Neural progenitor cell (in vitro differentiated cells): ENCODE measurements around the gene DRG1. TPM values are rescaled to one million over a fixed set of nuclear protein-coding genes. Genes with fewer than 3 reads are reported as not detected.
A peak's percentile ranks its signal among the peaks of the same experiment; 100 is the strongest.

ENCODE experiments used
- DNase-seq: peaks from one replicate; pipeline ENCODE4 v3.0.0-alpha.2; 2016; ENCODE audit warnings: low spot score
- H2AFZ ChIP-seq: fragments of 200-600 bp; sonication (generic); replicated peaks from 2 replicates; pipeline ENCODE4 v1.6.1; 2016; ENCODE audit warnings: antibody characterized with exemption
- H3F3A ChIP-seq: fragments of 200-600 bp; sonication (generic); 2 replicates; pipeline ENCODE4 v1.6.1; 2016; ENCODE audit warnings: antibody characterized with exemption, low read depth
- H3K27ac ChIP-seq: fragments of 200-600 bp; sonication (generic); 2 replicates; pipeline ENCODE4 v1.5.1; 2016; ENCODE audit warnings: mild to moderate bottlenecking
- H3K27me3 ChIP-seq: fragments of 200-600 bp; sonication (generic); 2 replicates; pipeline ENCODE4 v1.6.1; 2016; ENCODE audit warnings: mild to moderate bottlenecking, moderate library complexity
- H3K36me3 ChIP-seq: fragments of 200-600 bp; sonication (generic); 2 replicates; pipeline ENCODE4 v1.5.1; 2016
- H3K4me1 ChIP-seq: fragments of 200-600 bp; sonication (generic); 2 replicates; pipeline ENCODE4 v1.6.1; 2016; ENCODE audit warnings: mixed run types
- H3K4me2 ChIP-seq: fragments of 200-600 bp; sonication (generic); 2 replicates; pipeline ENCODE4 v1.6.1; 2016
- H3K4me3 ChIP-seq: fragments of 200-600 bp; sonication (generic); 2 replicates; pipeline ENCODE4 v1.5.1; 2016
- H3K79me2 ChIP-seq: fragments of 200-600 bp; sonication (generic); 2 replicates; pipeline ENCODE4 v1.6.1; 2016; ENCODE audit warnings: low read depth
- H3K9ac ChIP-seq: fragments of 200-600 bp; sonication (generic); 2 replicates; pipeline ENCODE4 v1.6.1; 2016
- H3K9me3 ChIP-seq: fragments of 200-600 bp; sonication (generic); 2 replicates; pipeline ENCODE4 v1.5.1; 2016; ENCODE audit warnings: low read depth
- H4K20me1 ChIP-seq: fragments of 200-600 bp; sonication (generic); 2 replicates; pipeline ENCODE4 v1.6.1; 2016; ENCODE audit warnings: low read depth
- H3K27ac Mint-ChIP-seq: 3 replicates; pipeline ENCODE4 v1.8.0; 2021; ENCODE audit warnings: mixed read lengths
- H3K27me3 Mint-ChIP-seq: 2 replicates; pipeline ENCODE4 v1.8.0; 2022; ENCODE audit warnings: low read depth, mild to moderate bottlenecking, inconsistent platforms, moderate library complexity, mixed read lengths; ENCODE audit not compliant: insufficient read depth
- H3K36me3 Mint-ChIP-seq: 3 replicates; pipeline ENCODE4 v1.8.0; 2021; ENCODE audit warnings: mixed read lengths
- H3K4me1 Mint-ChIP-seq: 3 replicates; pipeline ENCODE4 v1.8.0; 2021; ENCODE audit warnings: mixed read lengths
- H3K4me3 Mint-ChIP-seq: 3 replicates; pipeline ENCODE4 v1.8.0; 2021; ENCODE audit warnings: mild to moderate bottlenecking, moderate library complexity, mixed read lengths
- H3K9me3 Mint-ChIP-seq: 3 replicates; pipeline ENCODE4 v1.8.0; 2020; ENCODE audit warnings: mixed read lengths
- CTCF ChIP-seq: fragments of 200-600 bp; sonication (generic); IDR thresholded peaks from 2 replicates; pipeline ENCODE4 v1.5.1; 2017; ENCODE audit warnings: antibody characterized with exemption, mild to moderate bottlenecking
- EZH2 ChIP-seq: fragments of 200-600 bp; sonication (generic); IDR thresholded peaks from 2 replicates; pipeline ENCODE4 v1.6.1; 2017; ENCODE audit warnings: antibody characterized with exemption, mild to moderate bottlenecking, moderate library complexity
- EZH2phosphoT487 ChIP-seq: fragments of 200-600 bp; sonication (generic); IDR thresholded peaks from 2 replicates; pipeline ENCODE4 v1.6.1; 2017; ENCODE audit warnings: antibody characterized with exemption
- total RNA-seq: library from RNA; depleted of rRNA; stranded (reverse); fragments of >200 nt; gene quantifications from 2 replicates; pipeline ENCODE4 v1.2.3, GENCODE V29; 2015; ENCODE audit warnings: low replicate concordance

The DRG1 gene
- total RNA-seq, 1 donor from 2014 or later = 78.9 TPM

GRCh38 chr22:31449506-31449905 lies 50.1 kb downstream of the DRG1 start:
- no peak overlapping the region for H3K4me3 Mint-ChIP-seq
- DNase-seq = no peak

GRCh38 chr22:31451709-31452571 lies 52.5 kb downstream of the DRG1 start:
- Mint-ChIP-seq H3K27me3 (no peaks in the 10 kb centered on the region), H3K36me3 (peaks cover 13% of the 10 kb centered on the region), H3K9me3 (no peaks in the 10 kb centered on the region), H3K4me3 (no peak overlapping the region), H3K4me1 (no peaks in the 10 kb centered on the region), H3K27ac (no peak overlapping the region)
- Histone ChIP-seq H3K4me3 (no peak overlapping the region), H3K27ac (peak overlapping the region; percentile 2), H2AFZ (no peak overlapping the region), H3K4me1 (no peaks in the 10 kb centered on the region), H3K79me2 (no peaks in the 10 kb centered on the region), H3K36me3 (peaks cover 4% of the 10 kb centered on the region), H3K9ac (no peak overlapping the region), H3K4me2 (no peak overlapping the region), H3K9me3 (no peaks in the 10 kb centered on the region), H3K27me3 (no peaks in the 10 kb centered on the region), H4K20me1 (no peaks in the 10 kb centered on the region), H3F3A (peaks cover 10% of the 10 kb centered on the region)
- TF ChIP-seq CTCF = peak; percentile 59
- no peak for TF ChIP-seq EZH2
- DNase-seq = peak; percentile 51

More at GRCh38 chr22:31449506-31449905, 50.1 kb downstream of the DRG1 start:
- Histone ChIP-seq H3K9ac (no peak overlapping the region), H4K20me1 (peaks cover 5% of the 10 kb centered on the region), H3K9me3 (no peaks in the 10 kb centered on the region), H3K4me3 (no peak overlapping the region), H2AFZ (no peak overlapping the region), H3K27ac (no peak overlapping the region), H3K4me1 (no peaks in the 10 kb centered on the region), H3K79me2 (no peaks in the 10 kb centered on the region), H3K36me3 (peaks cover 4% of the 10 kb centered on the region), H3K4me2 (no peak overlapping the region), H3F3A (peaks cover 10% of the 10 kb centered on the region), H3K27me3 (no peaks in the 10 kb centered on the region)
- Mint-ChIP-seq H3K27me3 (no peaks in the 10 kb centered on the region), H3K9me3 (no peaks in the 10 kb centered on the region), H3K27ac (no peak overlapping the region), H3K4me1 (no peaks in the 10 kb centered on the region), H3K36me3 (peaks cover 17% of the 10 kb centered on the region)
- TF ChIP-seq EZH2phosphoT487 = no peak
- TF ChIP-seq CTCF = no peak
- TF ChIP-seq EZH2 = no peak

GRCh38 chr22:31461699-31462098 lies 62.3 kb downstream of the DRG1 start:
- Histone ChIP-seq H3K4me2 (no peak overlapping the region), H3K36me3 (peaks cover 16% of the 10 kb centered on the region), H3K4me3 (no peak overlapping the region), H2AFZ (no peak overlapping the region), H3K9me3 (no peaks in the 10 kb centered on the region), H3K4me1 (no peaks in the 10 kb centered on the region), H3K27me3 (no peaks in the 10 kb centered on the region), H3K79me2 (no peaks in the 10 kb centered on the region), H3K9ac (no peak overlapping the region), H3K27ac (no peak overlapping the region), H4K20me1 (no peaks in the 10 kb centered on the region), H3F3A (no peaks in the 10 kb centered on the region)
- H3K27ac Mint-ChIP-seq = no peak overlapping the region
- no peaks in the 10 kb centered on the region for H3K9me3 Mint-ChIP-seq
- TF ChIP-seq EZH2 (no peak), CTCF (no peak), EZH2phosphoT487 (no peak)
- H3K4me3 Mint-ChIP-seq = no peak overlapping the region
- H3K4me1 Mint-ChIP-seq = no peaks in the 10 kb centered on the region
- DNase-seq = no peak
- no peaks in the 10 kb centered on the region for H3K27me3 Mint-ChIP-seq
- H3K36me3 Mint-ChIP-seq = peaks cover 32% of the 10 kb centered on the region
